Memory B cell (primary cell): ENCODE results near the gene CORO2B.

Source experiments
- ATAC-seq: fragments of 150-1000 bp; cut with Tn5 transposase; 2 replicates; pipeline ENCODE4 v1.10.0; 2021; ENCODE audit warnings: low read depth, mild to moderate bottlenecking, moderate library complexity
- DNase-seq, 2 donors: peaks; one replicate each; pipeline ENCODE4 v3.0.0; 2022; ENCODE audit warnings: low spot score in 2 of 2
- H3K27ac Mint-ChIP-seq: one replicate; pipeline ENCODE4 v1.8.0; 2022; ENCODE audit warnings: mild to moderate bottlenecking, moderate library complexity, mixed read lengths
- H3K27me3 Mint-ChIP-seq: one replicate; pipeline ENCODE4 v1.8.0; 2022; ENCODE audit warnings: mixed read lengths
- H3K36me3 Mint-ChIP-seq: one replicate; pipeline ENCODE4 v1.8.0; 2022; ENCODE audit warnings: mild to moderate bottlenecking, mixed read lengths
- H3K4me1 Mint-ChIP-seq: one replicate; pipeline ENCODE4 v1.8.0; 2022; ENCODE audit warnings: mixed read lengths
- H3K4me3 Mint-ChIP-seq: one replicate; pipeline ENCODE4 v1.8.0; 2022; ENCODE audit warnings: mild to moderate bottlenecking, moderate library complexity, mixed read lengths
- H3K9me3 Mint-ChIP-seq: one replicate; pipeline ENCODE4 v1.8.0; 2022; ENCODE audit warnings: mixed read lengths

Gene CORO2B

GRCh38 chr15:68550498-68551295, 28.1 kb upstream of the CORO2B start:
- DNase-seq: peak; percentile 78 to 90
- Mint-ChIP-seq H3K9me3 (peaks cover 1% of the 10 kb centered on the region), H3K27ac (no peak overlapping the region), H3K27me3 (peaks cover 27% of the 10 kb centered on the region), H3K4me1 (no peaks in the 10 kb centered on the region), H3K36me3 (no peaks in the 10 kb centered on the region), H3K4me3 (no peak overlapping the region)
- ATAC-seq: peak; percentile 62

- DNase-seq: no peak
- Mint-ChIP-seq H3K27ac (no peak overlapping the region), H3K27me3 (peaks cover 32% of the 10 kb centered on the region), H3K4me1 (no peaks in the 10 kb centered on the region), H3K9me3 (peaks cover 1% of the 10 kb centered on the region), H3K36me3 (no peaks in the 10 kb centered on the region), H3K4me3 (no peak overlapping the region)
- ATAC-seq: no peak
Measured at GRCh38 chr15:68551296-68551635, 27.5 kb upstream of the CORO2B start.

GRCh38 chr15:68552344-68552743, 26.4 kb upstream of the CORO2B start:
- H3K27ac Mint-ChIP-seq: no peak overlapping the region
- H3K4me1 Mint-ChIP-seq: no peaks in the 10 kb centered on the region
- no peak for ATAC-seq
- no peaks in the 10 kb centered on the region for H3K36me3 Mint-ChIP-seq
- peaks cover 36% of the 10 kb centered on the region for H3K27me3 Mint-ChIP-seq
- no peak for DNase-seq
- H3K9me3 Mint-ChIP-seq: no peaks in the 10 kb centered on the region
- H3K4me3 Mint-ChIP-seq: no peak overlapping the region

- Mint-ChIP-seq H3K27ac (no peak overlapping the region), H3K9me3 (no peaks in the 10 kb centered on the region), H3K36me3 (no peaks in the 10 kb centered on the region), H3K4me3 (no peak overlapping the region), H3K4me1 (no peaks in the 10 kb centered on the region), H3K27me3 (peaks cover 39% of the 10 kb centered on the region)
- DNase-seq: no peak
- no peak for ATAC-seq
Measured at GRCh38 chr15:68552773-68553172, 26.0 kb upstream of the CORO2B start.

- DNase-seq (no peak), ATAC-seq (no peak)
- no peaks in the 10 kb centered on the region for H3K36me3 Mint-ChIP-seq
- H3K27ac Mint-ChIP-seq: no peak overlapping the region
- H3K27me3 Mint-ChIP-seq: peaks cover 40% of the 10 kb centered on the region
- H3K9me3 Mint-ChIP-seq: no peaks in the 10 kb centered on the region
- H3K4me1 Mint-ChIP-seq: peaks cover 3% of the 10 kb centered on the region
- no peak overlapping the region for H3K4me3 Mint-ChIP-seq
Measured at GRCh38 chr15:68553314-68553993, 25.3 kb upstream of the CORO2B start.

- H3K27me3 Mint-ChIP-seq: peaks cover 42% of the 10 kb centered on the region
- no peaks in the 10 kb centered on the region for H3K36me3 Mint-ChIP-seq
- H3K27ac Mint-ChIP-seq: no peak overlapping the region
- peaks cover 8% of the 10 kb centered on the region for H3K4me1 Mint-ChIP-seq
- ATAC-seq (peak; percentile 46), DNase-seq (peak; percentile 73 to 88)
- H3K9me3 Mint-ChIP-seq: no peaks in the 10 kb centered on the region
- H3K4me3 Mint-ChIP-seq: no peak overlapping the region
Measured at GRCh38 chr15:68553994-68554720, 24.6 kb upstream of the CORO2B start.

GRCh38 chr15:68554721-68555678, 23.8 kb upstream of the CORO2B start:
- Mint-ChIP-seq H3K4me1 (peaks cover 15% of the 10 kb centered on the region), H3K9me3 (no peaks in the 10 kb centered on the region), H3K27ac (no peak overlapping the region), H3K36me3 (no peaks in the 10 kb centered on the region), H3K27me3 (peaks cover 46% of the 10 kb centered on the region), H3K4me3 (no peak overlapping the region)
- no peak for DNase-seq
- no peak for ATAC-seq

GRCh38 chr15:68555679-68556037, 23.1 kb upstream of the CORO2B start:
- Mint-ChIP-seq H3K4me1 (peaks cover 15% of the 10 kb centered on the region), H3K36me3 (no peaks in the 10 kb centered on the region), H3K4me3 (no peak overlapping the region), H3K27ac (no peak overlapping the region), H3K27me3 (peaks cover 48% of the 10 kb centered on the region), H3K9me3 (no peaks in the 10 kb centered on the region)
- DNase-seq (no peak), ATAC-seq (no peak)

- no peaks in the 10 kb centered on the region for H3K9me3 Mint-ChIP-seq
- H3K27me3 Mint-ChIP-seq: peaks cover 49% of the 10 kb centered on the region
- H3K27ac Mint-ChIP-seq: no peak overlapping the region
- H3K4me1 Mint-ChIP-seq: peaks cover 15% of the 10 kb centered on the region
- H3K36me3 Mint-ChIP-seq: no peaks in the 10 kb centered on the region
- no peak overlapping the region for H3K4me3 Mint-ChIP-seq
- no peak for DNase-seq
- no peak for ATAC-seq
Measured at GRCh38 chr15:68556139-68556990, 22.4 kb upstream of the CORO2B start.

GRCh38 chr15:68557469-68558317, 21.1 kb upstream of the CORO2B start:
- ATAC-seq (no peak), DNase-seq (no peak)
- no peaks in the 10 kb centered on the region for H3K9me3 Mint-ChIP-seq
- H3K4me1 Mint-ChIP-seq: peaks cover 19% of the 10 kb centered on the region
- no peaks in the 10 kb centered on the region for H3K36me3 Mint-ChIP-seq
- H3K4me3 Mint-ChIP-seq: no peak overlapping the region
- H3K27ac Mint-ChIP-seq: no peak overlapping the region
- peaks cover 49% of the 10 kb centered on the region for H3K27me3 Mint-ChIP-seq

- DNase-seq: no peak
- peaks cover 19% of the 10 kb centered on the region for H3K4me1 Mint-ChIP-seq
- ATAC-seq: no peak
- H3K27me3 Mint-ChIP-seq: peaks cover 46% of the 10 kb centered on the region
- no peaks in the 10 kb centered on the region for H3K36me3 Mint-ChIP-seq
- H3K27ac Mint-ChIP-seq: no peak overlapping the region
- H3K4me3 Mint-ChIP-seq: peak overlapping the region; percentile 86
- H3K9me3 Mint-ChIP-seq: no peaks in the 10 kb centered on the region
Measured at GRCh38 chr15:68558318-68559305, 20.2 kb upstream of the CORO2B start.
